Measurements from ENCODE around the gene KRTAP5-2. TPM values are rescaled to one million over a fixed set of nuclear protein-coding genes. Genes with fewer than 3 reads are reported as not detected.

Gene KRTAP5-2
- total RNA-seq, 1 experiment from 2014 or later = not detected

GRCh38 chr11:1567721-1568100 is 30.4 kb downstream of the KRTAP5-2 start:
- DNase-seq (ENCODE audit: low read depth) = no peak

DNA sequence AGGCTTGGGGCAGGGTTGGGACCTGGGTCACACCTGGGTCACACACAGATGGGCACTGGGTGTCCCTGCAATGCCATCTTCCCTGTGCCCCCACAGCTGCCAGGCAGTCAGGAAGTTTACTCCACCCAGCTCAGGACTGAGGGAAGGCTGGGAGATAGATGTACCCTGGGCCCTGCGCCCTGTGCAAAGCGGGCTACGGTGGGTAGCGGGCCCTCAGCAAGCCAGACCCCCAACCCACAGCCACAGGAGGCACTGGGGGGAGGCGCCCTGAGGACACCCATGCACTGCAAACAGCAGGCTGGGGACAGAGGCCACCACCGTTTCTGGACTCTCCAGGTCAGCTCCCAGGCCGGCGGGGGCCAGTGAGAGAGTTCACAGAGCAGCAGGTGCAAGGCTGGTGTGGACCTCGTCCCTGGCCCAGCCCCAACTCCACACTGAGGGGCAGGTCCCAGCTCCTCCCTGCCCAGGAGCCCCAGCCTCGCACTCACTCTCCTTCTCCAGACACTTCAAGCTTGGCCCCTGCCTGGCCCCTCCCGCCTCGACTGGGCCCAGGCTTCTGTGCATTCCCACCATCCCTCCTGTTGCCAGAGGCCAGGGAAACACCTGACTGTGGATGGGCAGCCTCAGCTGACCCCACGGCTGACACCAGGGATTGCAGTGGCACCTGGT is 30.9 kb downstream of the KRTAP5-2 start:
- no peak for DNase-seq (ENCODE audit: low read depth)

GRCh38 chr11:1566381-1567051 is 31.6 kb downstream of the KRTAP5-2 start:
- no peak for DNase-seq (ENCODE audit: low read depth)

DNA sequence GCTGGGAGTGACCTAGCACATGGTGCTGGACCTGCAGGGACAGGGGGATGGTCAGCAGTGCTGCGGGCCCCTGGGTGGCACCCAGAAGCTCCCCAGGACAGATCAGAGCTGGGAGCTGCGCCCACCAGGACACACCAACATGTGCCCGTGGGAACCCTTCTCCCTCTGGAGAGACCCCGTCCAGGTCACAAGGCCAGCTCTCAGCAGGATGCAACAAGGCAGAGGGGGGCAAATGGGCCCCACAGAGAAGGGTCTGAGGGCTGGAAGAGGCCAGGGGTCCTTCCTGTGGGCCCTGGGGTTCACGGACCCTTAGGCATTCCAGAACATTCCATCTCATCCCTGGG is 32.2 kb downstream of the KRTAP5-2 start:
- no peak for DNase-seq (ENCODE audit: low read depth)

- DNase-seq (ENCODE audit: low read depth) = no peak
Measured at GRCh38 chr11:1565173-1565903, 32.8 kb downstream of the KRTAP5-2 start.

DNA sequence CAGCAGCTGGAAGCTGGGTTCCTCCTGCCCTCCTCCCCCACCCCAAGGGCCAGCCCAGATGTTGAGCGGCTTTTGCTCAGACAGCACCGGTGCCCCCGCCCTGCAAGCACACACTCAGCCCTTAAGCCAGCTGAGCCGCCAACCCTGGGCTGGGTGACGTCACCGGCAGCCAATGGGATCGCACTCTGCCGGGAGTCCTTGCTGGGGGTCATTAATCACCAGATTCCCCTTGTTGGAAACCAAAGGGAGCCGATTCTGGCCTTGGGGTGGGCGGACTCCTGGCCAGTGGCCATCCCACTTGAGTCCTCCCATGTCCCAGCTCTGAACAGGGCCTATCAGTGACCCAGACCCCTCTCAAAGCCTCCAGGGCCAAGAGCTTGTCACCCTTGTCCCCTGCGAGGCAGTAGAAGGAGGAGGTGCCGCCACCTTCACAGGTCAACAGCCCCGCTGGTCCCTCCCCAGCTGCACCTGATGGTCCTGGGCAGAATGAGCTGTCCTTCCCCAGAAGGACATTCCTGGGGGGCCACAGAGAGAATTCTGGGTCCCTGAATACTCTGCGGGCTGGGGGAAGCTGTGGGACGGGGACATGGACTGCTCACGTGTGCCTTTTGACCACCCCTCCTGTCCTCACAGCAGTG is 33.4 kb downstream of the KRTAP5-2 start:
- DNase-seq (ENCODE audit: low read depth) = no peak

DNA sequence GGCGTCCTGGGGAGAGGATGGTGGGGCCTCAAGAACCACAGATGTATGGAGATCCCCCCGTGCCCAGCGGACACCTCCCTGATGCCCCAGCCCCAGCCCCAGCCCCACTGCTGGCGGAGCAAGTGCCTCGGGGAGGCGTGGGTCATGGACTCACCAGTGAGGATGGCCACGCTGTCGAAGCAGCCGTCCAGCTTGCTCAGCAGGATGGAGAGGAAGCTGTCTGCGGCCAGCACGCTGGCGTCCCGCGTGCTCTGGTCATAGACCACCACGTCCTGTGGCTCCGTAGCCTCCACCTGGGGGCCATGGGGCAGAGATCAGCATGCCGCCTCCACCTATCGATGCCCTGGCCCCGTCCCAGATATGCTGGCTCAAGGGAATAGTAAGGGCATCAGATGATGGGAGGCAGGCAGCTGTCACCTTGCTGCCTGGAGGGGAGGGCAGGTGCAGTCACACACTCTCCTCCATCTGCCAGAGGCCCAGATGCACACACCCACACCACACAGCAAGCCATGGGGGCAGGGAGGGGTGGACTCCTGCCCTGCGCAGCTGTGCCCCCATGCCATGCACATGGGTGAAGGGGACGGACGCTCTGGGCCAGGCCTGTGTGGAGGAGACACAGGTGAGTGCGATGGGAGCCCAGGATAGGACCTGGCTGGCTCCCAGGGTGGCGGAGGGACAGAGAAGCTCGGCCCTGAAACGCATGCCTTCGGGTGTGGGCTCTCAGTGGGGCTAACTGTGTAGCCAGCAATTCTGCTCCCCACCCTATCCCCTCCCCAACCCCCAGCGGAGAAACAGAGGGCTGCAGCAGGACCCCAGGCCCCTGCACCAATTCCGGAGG is 34.2 kb downstream of the KRTAP5-2 start:
- DNase-seq (ENCODE audit: low read depth) = no peak

GRCh38 chr11:1563149-1563638 is 34.9 kb downstream of the KRTAP5-2 start:
- DNase-seq (ENCODE audit: low read depth) = no peak

GRCh38 chr11:1562469-1563148 is 35.5 kb downstream of the KRTAP5-2 start:
- no peak for DNase-seq (ENCODE audit: low read depth)

- no peak for DNase-seq (ENCODE audit: low read depth)
Measured at GRCh38 chr11:1561955-1562354, 36.1 kb downstream of the KRTAP5-2 start.

DNA sequence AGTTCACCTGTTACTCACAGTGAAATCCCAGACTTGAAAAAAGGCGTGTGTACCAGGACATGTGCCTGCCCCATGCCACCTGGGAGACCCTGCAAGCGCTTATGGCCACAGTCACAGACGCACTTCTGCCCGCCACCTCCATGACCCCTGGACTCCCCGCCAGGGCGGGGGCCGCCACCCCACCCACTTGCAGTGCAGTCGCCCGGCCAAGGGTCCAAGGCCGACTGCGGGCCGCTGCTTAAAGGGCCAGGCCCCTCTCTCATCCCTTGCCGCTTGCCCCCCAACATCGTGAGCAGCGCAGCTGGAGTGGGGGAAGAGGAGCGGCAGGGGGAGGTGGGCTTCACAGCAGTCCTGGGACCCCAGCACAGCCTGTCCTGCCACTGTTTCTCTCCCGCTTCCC is 36.8 kb downstream of the KRTAP5-2 start:
- DNase-seq (ENCODE audit: low read depth) = no peak

- DNase-seq (ENCODE audit: low read depth) = no peak
Measured at GRCh38 chr11:1560649-1561251, 37.3 kb downstream of the KRTAP5-2 start.

GRCh38 chr11:1560002-1560648 is 38.0 kb downstream of the KRTAP5-2 start:
- DNase-seq (ENCODE audit: low read depth) = no peak

DNA sequence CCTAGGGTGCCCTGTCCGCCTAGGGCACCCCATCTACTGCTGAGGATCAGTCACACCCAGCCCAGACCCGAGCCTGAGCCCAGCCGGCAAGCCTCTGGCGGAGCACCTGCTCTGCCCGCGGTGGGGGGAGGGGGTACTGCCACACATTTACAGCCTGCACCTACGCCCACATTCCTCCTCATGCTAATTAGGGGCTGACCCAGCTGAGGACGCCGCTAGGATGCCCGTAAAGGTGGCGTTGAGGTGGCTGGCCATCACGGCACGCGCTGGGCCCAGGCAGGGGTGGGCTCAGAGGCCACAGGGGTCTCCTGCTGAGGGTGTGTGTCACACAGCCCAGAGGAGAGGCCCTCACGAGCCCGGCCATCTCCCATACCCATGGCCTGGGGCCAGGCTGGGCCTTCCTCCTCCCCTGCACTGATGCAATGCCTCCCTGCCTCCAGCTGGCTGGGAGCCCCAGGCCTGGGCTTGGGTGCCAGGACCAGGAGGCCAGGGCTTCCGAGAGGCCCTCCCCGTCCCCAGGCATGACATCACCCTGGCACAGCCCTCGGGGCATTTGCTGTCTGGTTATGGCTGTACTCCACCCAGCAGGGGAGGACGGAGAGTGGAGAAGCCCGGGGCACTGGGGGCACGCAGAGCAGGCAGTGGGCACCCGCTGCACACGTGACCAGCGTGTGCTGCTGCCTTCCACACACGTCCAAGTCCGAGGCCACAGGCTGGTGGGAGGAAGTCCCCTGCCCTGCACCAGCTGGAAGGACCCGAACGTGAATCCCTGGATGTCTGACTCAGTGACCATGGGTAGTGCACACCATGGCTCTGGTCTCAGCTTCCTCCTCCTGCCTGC is 38.8 kb downstream of the KRTAP5-2 start:
- no peak for DNase-seq (ENCODE audit: low read depth)

GRCh38 chr11:1558775-1559110 is 39.4 kb downstream of the KRTAP5-2 start:
- no peak for DNase-seq (ENCODE audit: low read depth)

- no peak for DNase-seq (ENCODE audit: low read depth)
Measured at GRCh38 chr11:1557904-1558774, 40.0 kb downstream of the KRTAP5-2 start.

DNA sequence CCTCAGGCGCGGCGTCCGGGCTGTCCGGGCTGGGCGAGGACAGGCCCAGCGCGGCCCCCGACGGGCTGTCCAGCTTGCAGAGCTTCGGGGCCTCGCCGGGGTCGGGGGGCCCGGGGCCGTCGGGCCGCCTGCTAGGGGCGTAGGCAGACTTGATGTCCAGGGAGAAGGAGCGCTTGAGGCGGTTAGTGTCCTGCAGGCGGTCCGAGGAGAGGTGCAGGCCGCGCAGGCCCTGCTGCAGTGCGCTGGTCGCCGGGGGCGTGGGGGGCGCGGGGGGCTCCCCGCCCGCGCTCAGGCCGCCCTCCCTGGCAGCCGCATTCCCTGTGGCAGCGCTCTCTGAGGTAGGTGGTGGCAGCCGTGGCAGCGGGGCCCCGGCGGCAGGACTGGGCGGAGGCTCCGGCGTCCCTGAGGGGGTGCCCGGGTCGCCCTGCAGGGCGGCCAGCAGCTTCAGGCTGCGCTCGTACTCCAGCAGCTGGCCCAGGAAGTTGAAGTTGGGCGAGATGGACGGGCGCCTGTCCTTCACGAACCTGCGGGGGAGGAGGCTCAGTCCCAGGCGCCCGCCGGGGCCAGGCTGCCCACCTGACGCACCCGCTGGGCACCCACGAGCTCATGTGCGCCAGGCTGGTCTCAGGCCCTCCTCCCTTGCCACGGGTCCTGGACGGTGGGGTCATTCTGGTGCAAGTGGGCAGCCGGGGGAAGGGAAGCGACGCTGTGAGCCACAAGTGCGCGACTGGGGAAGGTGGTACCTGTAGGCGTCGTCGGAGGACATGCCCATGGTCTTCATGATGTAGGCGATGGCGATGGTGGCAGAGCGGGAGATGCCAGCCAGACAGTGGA is 40.8 kb downstream of the KRTAP5-2 start:
- no peak for DNase-seq (ENCODE audit: low read depth)

Data from LHCN-M2 (cell line).